SK-N-SH treated with all-trans-retinoic acid at 6 μM for 48 hours (cell line): ENCODE data around the gene ATP1B4.

Source experiments
- ARNTL ChIP-seq: fragments of 450-650 bp; formaldehyde crosslinking; IDR thresholded peaks from 2 replicates; pipeline ENCODE4 v1.5.0; 2020; ENCODE audit warnings: low read depth, mild to moderate bottlenecking, moderate library complexity, borderline replicate concordance
- CSDC2 ChIP-seq: fragments of 250-450 bp; sonication (Bioruptor Pico); IDR thresholded peaks from 2 replicates; pipeline ENCODE4 v1.5.0; 2020; ENCODE audit warnings: mild to moderate bottlenecking, moderate library complexity
- CSRNP3 ChIP-seq: fragments of 250-450 bp; sonication (Bioruptor Pico); IDR thresholded peaks from 2 replicates; pipeline ENCODE4 v1.5.1; 2021; ENCODE audit warnings: mild to moderate bottlenecking, moderate library complexity
- ESRRG ChIP-seq: fragments of 250-450 bp; sonication (Bioruptor Pico); IDR thresholded peaks from 2 replicates; pipeline ENCODE4 v1.6.1; 2021; ENCODE audit warnings: mild to moderate bottlenecking
- GLIS3 ChIP-seq: fragments of 250-450 bp; sonication (Bioruptor Pico); IDR thresholded peaks from 2 replicates; pipeline ENCODE4 v1.5.0; 2020; ENCODE audit warnings: mild to moderate bottlenecking, moderate library complexity
- OSR1 ChIP-seq: fragments of 250-450 bp; sonication (Bioruptor Pico); IDR thresholded peaks from 2 replicates; pipeline ENCODE4 v1.8.0; 2022; ENCODE audit warnings: moderate library complexity, mild to moderate bottlenecking, inconsistent platforms
- PATZ1 ChIP-seq: fragments of 250-450 bp; sonication (Bioruptor Pico); IDR thresholded peaks from 2 replicates; pipeline ENCODE4 v1.8.0; 2020; ENCODE audit warnings: mild to moderate bottlenecking, moderate library complexity, borderline replicate concordance
- SNAI2 ChIP-seq: fragments of 250-450 bp; sonication (Bioruptor Pico); IDR thresholded peaks from 2 replicates; pipeline ENCODE4 v1.5.0; 2020; ENCODE audit warnings: mild to moderate bottlenecking, moderate library complexity
- ZFP3 ChIP-seq: fragments of 250-450 bp; sonication (Bioruptor Pico); IDR thresholded peaks from 2 replicates; pipeline ENCODE4 v1.5.0; 2020; ENCODE audit warnings: mild to moderate bottlenecking, moderate library complexity
- ZFP30 ChIP-seq: fragments of 450-650 bp; formaldehyde crosslinking; IDR thresholded peaks from 2 replicates; pipeline ENCODE4 v1.5.0; 2022; ENCODE audit warnings: mild to moderate bottlenecking, moderate library complexity

- TF ChIP-seq ESRRG (no peak), OSR1 (CRISPR knock-in tag) (no peak), PATZ1 (CRISPR knock-in tag) (no peak), CSRNP3 (CRISPR knock-in tag) (no peak), ZFP3 (CRISPR knock-in tag) (no peak), GLIS3 (CRISPR knock-in tag) (no peak), ZFP30 (no peak), CSDC2 (CRISPR knock-in tag) (no peak), SNAI2 (no peak), ARNTL (CRISPR knock-in tag) (no peak)
These were observed 15.8 kb downstream of the ATP1B4 start for GRCh38 chrX:120377715-120378114.
